Ovary (tissue), 3 donors: Measurements from ENCODE around the gene CCIN.

Source experiments
- CTCF ChIP-seq, 3 donors: fragments of 450-650 bp in 2 of 3; fragments of 200-600 bp in 1 of 3; IDR thresholded peaks; one replicate each; pipeline versions ENCODE4 v1.5.1 to v1.8.0; 2016 to 2022; ENCODE audit warnings: antibody characterized with exemption in 3 of 3, mild to moderate bottlenecking in 1 of 3
- EP300 ChIP-seq: sonication (generic); formaldehyde crosslinking; IDR thresholded peaks from one replicate; pipeline ENCODE4 v1.6.1; 2017; ENCODE audit warnings: antibody characterized with exemption
- POLR2A ChIP-seq: fragments of 450-650 bp; IDR thresholded peaks from one replicate; pipeline ENCODE4 v1.6.1; 2017; ENCODE audit warnings: antibody characterized with exemption, mild to moderate bottlenecking, moderate library complexity
- donor health status: DM: no; HTN: no; CAD: no.

GRCh38 chr9:36166168-36166927, 2.8 kb upstream of the CCIN start:
- peak; percentile 93 to 94 (median 94) for TF ChIP-seq CTCF (IDR thresholded peaks at IDR 0.05)
- no peak for TF ChIP-seq POLR2A
- TF ChIP-seq EP300, result no peak
